GF-D8 (cell line): Measurements from ENCODE around the gene STK36.

Experiments used
- DNase-seq: peaks from one replicate; lab custom pipeline; 2025; lab: John Stamatoyannopoulos, UW

The STK36 gene

GRCh38 chr2:218748741-218749441 is 77.0 kb downstream of the STK36 start:
- DNase-seq, result no peak
